Esophagus squamous epithelium (tissue), 5 donors: ENCODE measurements around the gene BHLHE23. TPM values are rescaled to one million over a fixed set of nuclear protein-coding genes. Genes with fewer than 3 reads are reported as not detected.

Experiments used
- DNase-seq: peaks from one replicate; lab custom pipeline; 2025; lab: John Stamatoyannopoulos, UW
- H3K27ac ChIP-seq, 4 donors: fragments of 200-600 bp; sonication (generic); one replicate each; pipeline ENCODE4 v1.5.1; 2016 to 2019; ENCODE audit warnings: mild to moderate bottlenecking in 1 of 4
- H3K27me3 ChIP-seq, 4 donors: fragments of 200-600 bp; sonication (generic); 1 replicate in 3 of 4; 2 replicates in 1 of 4; pipeline versions ENCODE4 v1.5.1 to v1.6.0; 2017 to 2021; ENCODE audit warnings: antibody characterized with exemption in 1 of 4
- H3K36me3 ChIP-seq, 3 donors: fragments of 200-600 bp; sonication (generic); one replicate each; pipeline ENCODE4 v1.5.1; 2016 to 2019
- H3K4me1 ChIP-seq, 3 donors: fragments of 200-600 bp; sonication (generic); one replicate each; pipeline ENCODE4 v1.5.1; 2017 to 2019
- H3K4me3 ChIP-seq, 4 donors: fragments of 200-600 bp; sonication (generic); 1 replicate in 3 of 4; 2 replicates in 1 of 4; pipeline ENCODE4 v1.5.1; 2016 to 2019; ENCODE audit warnings: mild to moderate bottlenecking in 2 of 4, moderate library complexity in 1 of 4
- H3K9me3 ChIP-seq, 3 donors: fragments of 200-600 bp; sonication (generic); one replicate each; pipeline ENCODE4 v1.5.1; 2016 to 2019
- CTCF ChIP-seq, 6 experiments: fragments of 450-650 bp in 4 of 6; fragments of 200-600 bp in 2 of 6; sonication (generic) in 2 of 6; IDR thresholded peaks; one replicate each; pipeline ENCODE4 v1.5.1; 2016 to 2019; ENCODE audit warnings: antibody characterized with exemption in 6 of 6, mild to moderate bottlenecking in 4 of 6, moderate library complexity in 4 of 6
- POLR2A ChIP-seq, 4 donors: fragments of 450-650 bp; IDR thresholded peaks; one replicate each; pipeline ENCODE4 v1.6.1; 2017; ENCODE audit warnings: antibody characterized with exemption in 4 of 4, mild to moderate bottlenecking in 4 of 4, moderate library complexity in 3 of 4
- WGBS, 2 donors: methylation state at CpG; one replicate each; pipeline ENCODE4 v1.1.5; 2018; 5-methylcytosine and 5-hydroxymethylcytosine counted together
- intact Hi-C: fragments of 100-400 bp; cut with DNase I; formaldehyde crosslinking; loops from one replicate; pipeline ENCODE4 v1.15.0; 2022
- total RNA-seq, 4 donors: library from RNA; depleted of rRNA; stranded (reverse); fragments of >200 nt; gene quantifications; one replicate each; pipeline ENCODE4 v1.1.0, GENCODE V29; 2016
- donor health status: DM: yes; HTN: yes; CAD: no.

The BHLHE23 gene
- total RNA-seq, 4 donors from 2014 or later: not detected

GRCh38 chr20:62968378-62969178, 38.2 kb downstream of the BHLHE23 start:
- intact Hi-C loops: no loop called here
- DNase-seq: no peak
- peaks cover 6 to 12% (median 7%) of the 10 kb centered on the region in 3 donors for H3K4me1 ChIP-seq
- TF ChIP-seq POLR2A (IDR thresholded peaks at IDR 0.05): no peak
- TF ChIP-seq CTCF (IDR thresholded peaks at IDR 0.05): no peak
- H3K36me3 ChIP-seq: no peaks in the 10 kb centered on the region
- no peak overlapping the region for H3K27ac ChIP-seq
- no peak overlapping the region for H3K4me3 ChIP-seq
- peaks cover 0 to 60% (median 8%) of the 10 kb centered on the region in 4 donors for H3K27me3 ChIP-seq
- H3K9me3 ChIP-seq: no peaks in the 10 kb centered on the region
- WGBS, 2 donors: 62 to 68% methylated on average over 10 to 20 of the region's 21 CpGs

GRCh38 chr20:62967628-62968351, 39.0 kb downstream of the BHLHE23 start:
- DNase-seq: no peak
- 84 to 90% methylated on average over 20 to 25 of the region's 27 CpGs for WGBS, 2 donors
- Histone ChIP-seq H3K4me3 (no peak overlapping the region), H3K9me3 (no peaks in the 10 kb centered on the region), H3K4me1 (peaks cover 4 to 5% (median 5%) of the 10 kb centered on the region in 3 donors), H3K27me3 (peaks cover 0 to 52% (median 3%) of the 10 kb centered on the region in 4 donors), H3K27ac (no peak overlapping the region), H3K36me3 (no peaks in the 10 kb centered on the region)
- intact Hi-C loops: no loop called here
- no peak for TF ChIP-seq CTCF (IDR thresholded peaks at IDR 0.05)
- TF ChIP-seq POLR2A (IDR thresholded peaks at IDR 0.05): no peak

- no peak for TF ChIP-seq POLR2A (IDR thresholded peaks at IDR 0.05)
- no peak for TF ChIP-seq CTCF (IDR thresholded peaks at IDR 0.05)
- no peaks in the 10 kb centered on the region for H3K36me3 ChIP-seq
- no peak overlapping the region for H3K4me3 ChIP-seq
- intact Hi-C loops: no loop called here
- H3K4me1 ChIP-seq: no peaks in the 10 kb centered on the region
- H3K27me3 ChIP-seq: peaks cover 0 to 45% (median 1%) of the 10 kb centered on the region in 4 donors
- 100% methylated on average over 3 of the region's 6 CpGs; no CpG with 5 or more reads in 1 of the 2 donors for WGBS, 2 donors
- no peak overlapping the region for H3K27ac ChIP-seq
- H3K9me3 ChIP-seq: no peaks in the 10 kb centered on the region
- DNase-seq: no peak
These were observed 39.6 kb downstream of the BHLHE23 start for GRCh38 chr20:62967149-62967501.

GRCh38 chr20:62966212-62967148, 40.3 kb downstream of the BHLHE23 start:
- TF ChIP-seq CTCF (IDR thresholded peaks at IDR 0.05) (no peak), POLR2A (IDR thresholded peaks at IDR 0.05) (no peak)

More at GRCh38 chr20:62966212-62967148, 40.3 kb downstream of the BHLHE23 start:
- intact Hi-C loops: no loop called here
- no peaks in the 10 kb centered on the region for H3K36me3 ChIP-seq
- H3K4me3 ChIP-seq: no peak overlapping the region
- no peaks in the 10 kb centered on the region for H3K4me1 ChIP-seq
- no peak overlapping the region for H3K27ac ChIP-seq
- peaks cover 0 to 39% (median 1%) of the 10 kb centered on the region in 4 donors for H3K27me3 ChIP-seq
- WGBS, 2 donors: 67 to 87% methylated on average over 6 to 14 of the region's 27 CpGs
- no peak for DNase-seq
- H3K9me3 ChIP-seq: no peaks in the 10 kb centered on the region
